Stimulated activated naive CD4-positive, alpha-beta T cell treated with Interleukin-2 at 50 U/mL for 16 hours (primary cell): ENCODE data around the gene IGHMBP2.
"Not testable (repeated sequence)": the region's sequence is repeated elsewhere in the genome, so short reads cannot be mapped to it uniquely, and the experiment has no call there.

Experiments used
- DNase-seq: peaks from one replicate; lab custom pipeline; 2025; lab: John Stamatoyannopoulos, UW

Gene IGHMBP2

DNA sequence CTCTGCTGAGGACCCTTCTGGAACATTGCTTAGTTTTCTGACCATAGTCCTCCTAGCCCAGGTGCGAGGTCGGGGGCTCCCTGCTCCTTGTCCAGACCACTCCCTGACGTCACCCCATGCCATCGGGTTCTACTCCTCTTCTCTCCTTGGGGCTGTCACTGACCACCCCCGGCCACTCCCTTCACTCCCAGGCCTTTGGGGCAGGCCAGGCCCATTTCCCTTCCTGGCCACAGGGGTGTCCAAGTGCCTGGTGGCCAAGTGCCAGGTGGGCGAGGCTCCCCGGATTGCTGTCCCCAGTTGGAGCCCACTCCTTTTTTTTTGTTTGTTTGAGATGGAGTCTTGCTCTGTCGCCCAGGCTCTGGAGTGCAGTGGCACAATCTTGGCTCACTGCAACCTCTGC, 57.6 kb downstream of the IGHMBP2 start:
- DNase-seq: no peak

DNA sequence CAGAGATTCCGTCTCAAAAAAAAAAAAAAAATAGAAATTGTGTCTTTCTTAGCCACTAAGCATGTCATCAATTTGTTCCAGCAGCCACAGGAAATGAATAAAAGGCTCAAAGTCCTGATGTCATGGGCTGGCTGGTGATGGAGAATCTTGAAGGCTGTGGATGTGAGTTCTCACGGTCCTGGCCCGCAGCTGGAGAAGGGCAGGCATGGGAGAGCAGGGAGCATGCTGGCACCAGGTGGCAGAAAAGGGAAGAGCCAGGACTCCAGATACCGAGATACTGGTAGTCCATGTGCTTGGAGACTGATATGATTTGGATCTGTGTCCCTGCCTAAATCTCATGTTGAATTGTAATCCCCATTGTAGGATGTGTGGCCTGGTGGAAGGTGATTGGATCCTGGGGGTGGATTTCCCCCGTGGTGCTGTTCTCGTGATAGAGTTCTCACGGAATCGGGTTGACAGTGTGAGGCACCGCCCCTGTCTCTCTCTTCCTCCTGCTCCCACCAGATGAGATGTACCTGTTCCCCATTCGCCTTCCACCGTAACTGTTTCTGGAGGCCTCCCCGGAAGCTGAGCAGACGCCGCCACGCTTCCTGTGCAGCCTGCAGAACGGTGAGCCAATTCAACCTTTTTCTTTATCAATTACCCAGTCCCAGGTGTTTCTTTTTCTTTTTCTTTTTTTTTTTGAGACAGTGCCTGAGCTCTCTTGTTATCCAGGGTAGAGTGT, 59.0 kb downstream of the IGHMBP2 start:
- no peak for DNase-seq

DNA sequence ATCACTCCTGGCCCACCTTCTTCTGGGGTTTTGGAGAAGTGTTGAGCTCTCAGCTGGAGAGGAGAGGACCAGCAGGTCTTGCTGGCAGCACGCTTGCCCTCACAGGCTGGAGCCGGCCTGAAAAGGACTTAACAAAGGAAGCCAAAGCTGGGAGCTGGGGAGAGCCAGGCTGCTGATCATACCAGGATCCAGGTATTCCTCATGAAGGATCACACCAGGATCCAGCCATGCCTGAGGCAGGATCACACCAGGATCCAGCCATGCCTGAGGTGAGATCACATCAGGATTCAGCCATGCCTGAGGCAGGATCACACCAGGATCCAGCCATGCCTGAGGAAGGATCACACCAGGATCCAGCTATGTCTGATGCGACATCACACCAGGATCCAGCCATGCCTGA, 60.1 kb downstream of the IGHMBP2 start:
- no peak for DNase-seq

DNA sequence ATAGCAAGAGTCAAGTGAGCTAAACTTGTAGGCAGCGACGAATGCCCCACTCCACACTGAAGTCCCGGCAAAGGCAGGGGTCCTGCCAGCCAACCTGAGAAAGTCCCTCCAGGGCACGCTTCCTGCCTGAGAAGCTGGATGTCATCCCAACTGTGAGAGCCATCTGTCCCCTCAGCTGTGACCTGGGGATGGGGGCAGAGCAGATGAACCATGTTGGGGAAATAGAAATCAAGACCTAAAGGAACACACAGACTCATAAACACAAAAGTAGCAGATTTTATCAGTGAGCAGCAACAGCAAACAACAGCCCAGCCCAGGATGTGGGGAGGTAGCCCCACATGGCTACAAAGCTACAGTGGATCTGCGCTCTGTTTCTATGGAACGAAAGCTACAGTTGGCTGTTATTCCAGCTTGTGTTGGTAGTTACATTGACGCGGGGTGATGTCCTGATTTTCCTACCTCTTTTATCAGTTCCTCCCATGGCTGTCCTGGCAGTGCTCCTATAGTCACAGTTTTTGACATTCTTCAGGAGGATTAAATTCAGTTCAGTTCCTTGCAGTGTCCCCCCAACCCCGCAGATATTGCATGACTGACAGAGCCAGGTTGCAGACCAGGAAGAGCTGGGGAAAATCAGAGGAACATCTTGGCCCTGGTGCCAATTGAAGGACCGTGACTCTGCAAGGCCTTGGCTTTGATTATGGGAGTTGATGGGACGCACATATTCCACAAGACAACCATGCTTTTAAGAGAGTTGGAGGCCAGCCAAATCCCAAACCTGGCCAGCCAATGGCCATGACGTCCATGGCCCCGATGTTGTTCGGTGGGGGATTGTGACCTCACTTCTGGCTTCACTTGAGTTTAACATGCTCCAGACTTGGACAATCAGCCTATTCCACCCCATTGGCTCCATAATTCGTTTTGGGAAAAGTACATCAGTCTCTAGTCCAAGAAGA, 62.5 kb downstream of the IGHMBP2 start:
- no peak for DNase-seq

DNA sequence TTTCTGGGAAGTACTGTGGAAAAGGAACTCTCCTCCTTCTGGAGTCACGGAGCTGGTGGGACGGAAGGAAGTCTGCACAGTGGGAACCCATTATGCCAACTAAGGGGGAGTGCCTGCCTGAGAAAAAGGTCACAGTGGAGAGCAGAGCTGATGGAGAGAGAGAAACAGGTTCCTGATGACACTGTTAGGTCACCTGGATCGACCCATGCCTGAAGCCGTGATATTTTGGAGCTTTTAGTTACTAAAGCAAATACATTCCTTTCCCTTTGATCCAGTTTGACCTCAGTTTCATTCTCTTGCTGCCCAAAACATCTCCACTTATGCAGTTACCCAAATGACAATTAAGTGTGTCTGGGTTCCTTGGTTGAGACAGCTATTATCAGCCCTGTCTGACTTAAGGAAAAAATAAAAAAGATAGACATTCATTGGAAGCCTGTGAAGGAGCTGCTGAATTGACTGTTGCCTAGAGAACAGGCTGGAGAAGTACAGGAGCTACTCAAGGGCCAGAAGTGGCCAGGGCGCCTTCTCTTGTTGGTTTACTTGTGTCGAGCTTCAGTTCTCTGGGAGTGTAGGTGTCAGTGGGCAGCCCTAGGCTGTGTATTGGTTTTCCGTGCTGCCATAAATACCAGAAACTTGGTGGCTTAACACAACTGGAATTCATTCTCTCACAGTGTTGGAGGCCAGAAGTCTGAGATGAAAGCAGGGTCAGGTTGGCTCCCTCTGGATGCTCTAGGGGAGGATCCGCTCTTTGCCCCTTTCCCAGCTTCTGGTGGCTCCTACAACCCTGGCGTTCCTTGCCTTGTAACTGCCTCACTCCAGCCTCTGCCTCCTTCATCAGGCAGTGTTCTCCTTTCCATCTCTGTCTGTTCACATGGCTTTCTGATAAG, 63.4 kb downstream of the IGHMBP2 start:
- no peak for DNase-seq

DNA sequence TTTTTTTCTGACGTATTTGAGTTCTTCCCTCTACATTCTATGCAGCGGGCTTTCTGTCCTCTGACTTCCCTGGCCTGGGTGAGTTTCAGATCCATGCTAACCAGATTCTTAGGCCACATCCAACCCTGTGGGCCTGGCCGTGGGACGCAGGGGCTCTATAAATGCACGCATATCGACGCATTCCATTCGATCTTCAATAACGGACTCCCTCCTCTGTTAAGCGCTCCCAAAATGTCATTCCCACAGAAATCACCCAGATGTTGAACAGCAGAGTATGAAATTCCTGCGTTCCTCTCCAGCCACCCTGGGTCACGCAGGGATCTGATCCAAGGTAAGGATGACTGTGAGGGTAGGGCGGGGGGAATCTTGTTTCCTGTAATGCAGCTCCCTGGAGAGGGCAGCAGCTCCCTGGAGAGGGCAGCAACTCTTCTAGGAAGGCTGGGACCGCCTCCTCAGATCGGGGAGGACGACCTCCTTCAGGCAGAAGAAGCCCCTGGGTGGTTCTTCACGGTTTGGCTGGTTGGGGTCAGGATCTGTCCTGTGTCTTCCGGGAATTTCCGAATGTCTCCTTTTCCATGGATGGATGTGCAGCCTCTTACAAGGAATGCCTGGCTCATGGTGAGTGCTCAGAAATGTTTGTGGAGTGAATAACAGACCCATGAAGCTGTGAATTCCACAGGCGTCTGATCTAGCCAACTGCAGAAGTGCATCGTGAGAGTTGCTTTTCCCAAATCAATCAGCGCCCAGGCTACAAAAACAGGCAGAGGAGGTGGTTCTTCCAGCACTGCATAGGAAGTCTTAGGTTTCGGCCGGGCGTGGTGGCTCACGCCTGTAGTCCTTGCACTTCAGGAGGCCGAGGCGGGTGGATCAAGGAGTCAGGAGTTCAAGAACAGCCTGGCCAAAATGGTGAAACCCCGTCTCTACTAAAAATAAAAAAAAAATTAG, 64.9 kb downstream of the IGHMBP2 start:
- no peak for DNase-seq

DNA sequence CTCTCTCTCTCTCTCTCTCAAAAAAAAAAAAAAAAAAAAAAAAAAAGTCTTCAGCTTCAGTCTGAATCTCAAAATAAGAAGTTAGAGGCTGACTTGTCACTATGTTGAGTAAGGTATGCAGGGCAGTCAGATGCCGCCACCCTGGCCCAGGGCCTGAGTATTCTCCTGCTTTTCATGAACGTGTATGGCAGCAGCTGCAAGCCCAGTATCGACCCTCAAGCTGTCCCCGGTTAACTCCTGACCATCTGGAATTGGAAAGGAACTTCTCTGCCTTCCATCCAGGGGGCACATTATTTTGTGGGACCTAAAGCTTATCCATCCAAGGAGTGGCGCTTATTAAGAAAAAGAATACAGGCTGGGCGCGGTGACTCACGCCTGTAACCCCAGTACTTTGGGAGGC, 65.7 kb downstream of the IGHMBP2 start:
- no peak for DNase-seq

DNA sequence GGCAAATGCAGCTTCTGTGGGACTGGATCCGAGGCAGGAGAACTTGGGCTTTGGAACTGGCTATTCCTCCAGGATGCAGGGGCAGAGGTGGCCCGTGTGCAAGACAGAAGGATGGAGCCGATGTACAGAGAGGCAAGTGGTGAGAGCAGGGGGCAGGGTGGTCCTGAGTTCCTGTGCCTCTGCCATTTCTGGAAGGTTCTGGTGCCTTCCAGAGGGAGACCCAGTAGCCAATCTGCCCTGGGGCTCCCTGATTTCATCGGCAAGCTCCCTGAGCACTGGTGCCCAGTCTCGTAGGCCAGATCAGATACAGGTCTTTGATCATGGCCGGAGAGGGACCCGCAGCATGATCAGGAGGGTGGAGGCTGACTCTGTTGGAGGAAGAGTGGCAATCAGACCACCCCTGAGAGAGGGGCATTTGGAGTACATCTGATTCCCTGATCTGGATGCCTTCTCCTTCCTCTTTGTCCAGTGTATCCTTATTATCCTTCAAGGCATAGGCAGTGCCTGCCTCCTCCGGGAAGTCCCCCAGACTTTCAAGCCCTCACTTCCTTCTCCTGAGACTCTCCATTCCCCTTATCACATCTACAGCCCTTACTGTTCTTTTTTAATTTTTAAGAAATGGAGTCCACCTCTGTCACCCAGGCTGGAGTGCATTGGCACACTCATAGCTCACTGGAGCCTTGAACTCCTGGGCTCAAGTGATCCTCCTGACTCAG, 67.4 kb downstream of the IGHMBP2 start:
- DNase-seq: no peak

DNA sequence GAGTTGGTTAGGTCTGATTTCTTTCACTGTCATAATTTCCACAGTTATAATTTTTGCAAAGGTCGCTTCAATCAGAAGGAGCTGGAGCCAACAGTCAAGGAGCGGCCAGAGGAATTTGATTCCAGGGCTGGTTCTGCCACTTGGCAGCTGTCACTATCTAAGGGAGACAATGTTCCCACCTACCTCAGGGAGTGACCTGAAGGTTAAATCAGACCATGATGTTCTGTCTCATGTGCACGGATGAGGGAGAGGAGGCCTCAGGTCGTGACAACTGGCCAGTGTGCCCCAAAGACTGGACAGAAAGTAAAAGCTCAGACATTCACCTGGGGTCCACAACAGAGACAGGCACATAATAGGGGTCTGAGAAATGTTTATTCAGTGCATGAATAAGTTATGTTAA, 69.5 kb downstream of the IGHMBP2 start:
- no peak for DNase-seq

DNA sequence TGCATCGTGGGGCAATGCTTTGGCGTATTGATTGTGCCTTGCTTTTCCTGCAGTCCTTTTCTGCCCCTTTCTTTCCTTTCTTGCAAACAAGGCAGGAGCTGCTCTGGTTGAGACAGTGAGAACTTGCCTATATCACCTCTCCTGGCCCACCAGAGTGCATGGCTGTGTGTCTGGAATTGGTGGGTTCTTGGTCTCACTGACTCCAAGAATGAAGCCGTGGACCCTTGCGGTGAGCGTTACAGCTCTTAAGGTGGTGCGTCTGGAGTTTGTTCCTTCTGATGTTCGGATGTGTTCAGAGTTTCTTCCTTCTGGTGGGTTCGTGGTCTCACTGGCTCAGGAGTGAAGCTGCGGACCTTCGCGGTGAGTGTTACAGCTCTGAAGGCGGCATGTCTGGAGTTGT, 70.0 kb downstream of the IGHMBP2 start:
- not testable (repeated sequence) for DNase-seq

DNA sequence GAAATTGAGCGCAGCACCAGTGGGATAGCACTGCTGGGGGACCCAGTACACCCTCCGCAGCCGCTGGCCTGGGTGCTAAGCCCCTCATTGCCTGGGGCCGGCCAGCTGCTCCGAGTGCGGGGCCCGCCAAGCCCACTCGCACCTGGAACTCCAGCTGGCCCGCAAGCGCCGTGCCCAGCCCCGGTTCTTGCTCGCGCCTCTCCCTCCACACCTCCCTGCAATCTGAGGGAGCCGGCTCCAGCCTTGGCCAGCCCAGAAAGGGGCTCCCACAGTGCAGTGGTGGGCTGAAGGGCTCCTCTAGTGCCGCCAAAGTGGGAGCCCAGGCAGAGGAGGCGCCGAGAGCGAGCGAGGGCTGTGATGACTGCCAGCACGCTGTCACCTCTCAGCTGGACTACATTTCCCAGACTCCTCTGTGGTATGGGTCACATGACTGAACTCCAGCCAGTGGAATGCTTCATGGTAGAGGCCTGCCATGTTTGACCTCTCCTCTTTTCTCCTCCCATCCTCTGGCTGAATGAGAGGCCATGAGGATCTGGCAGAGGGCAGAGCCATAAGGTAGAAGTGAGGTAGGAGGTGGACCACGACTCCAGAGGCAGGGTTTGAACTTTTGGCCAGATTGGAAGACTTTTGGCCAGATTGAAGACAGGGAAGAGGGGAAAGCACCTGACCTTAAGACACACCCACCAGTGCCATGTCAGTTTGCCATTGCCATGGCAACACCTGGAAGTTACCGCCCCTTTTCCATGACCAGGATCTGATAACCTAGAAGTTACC, 70.9 kb downstream of the IGHMBP2 start:
- DNase-seq: no peak

DNA sequence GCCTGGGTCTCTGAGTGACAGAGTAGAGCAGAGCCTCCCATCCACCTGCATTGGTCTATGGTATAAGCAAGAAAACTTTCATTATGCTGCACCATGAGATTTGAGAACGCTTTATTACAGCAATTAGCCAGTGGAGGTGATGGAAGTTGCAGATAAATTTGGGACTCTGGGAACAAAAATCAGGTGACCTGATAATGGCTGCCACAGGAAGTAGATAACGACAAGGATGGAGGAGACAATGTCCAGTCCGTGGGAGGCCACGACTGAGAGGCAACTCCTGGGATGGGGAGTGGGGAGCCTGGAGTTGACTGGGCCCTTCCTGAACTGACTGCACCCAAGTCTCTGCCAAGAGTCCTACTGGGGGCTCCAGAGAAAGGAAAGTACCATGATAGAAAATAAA, 72.4 kb downstream of the IGHMBP2 start:
- no peak for DNase-seq

DNA sequence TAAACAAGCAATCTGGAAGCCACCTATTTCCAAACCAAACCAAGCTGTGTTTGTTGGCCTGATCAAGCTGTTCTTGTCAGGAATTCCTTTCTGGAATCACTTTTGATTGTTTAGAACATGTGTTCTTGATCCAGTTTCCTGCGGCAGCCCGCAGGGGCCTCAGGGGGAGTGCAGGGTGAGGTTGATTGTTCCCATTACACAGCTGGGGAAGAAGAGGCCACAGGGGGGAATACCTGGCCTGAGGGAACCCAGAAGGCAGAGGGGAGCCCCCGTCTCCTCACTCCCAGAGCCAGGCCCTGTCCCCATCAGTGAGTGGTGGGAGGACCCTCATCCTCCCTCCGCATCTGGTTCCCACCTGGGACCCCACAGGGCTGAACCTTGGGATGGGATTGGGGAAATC, 72.9 kb downstream of the IGHMBP2 start:
- no peak for DNase-seq

DNA sequence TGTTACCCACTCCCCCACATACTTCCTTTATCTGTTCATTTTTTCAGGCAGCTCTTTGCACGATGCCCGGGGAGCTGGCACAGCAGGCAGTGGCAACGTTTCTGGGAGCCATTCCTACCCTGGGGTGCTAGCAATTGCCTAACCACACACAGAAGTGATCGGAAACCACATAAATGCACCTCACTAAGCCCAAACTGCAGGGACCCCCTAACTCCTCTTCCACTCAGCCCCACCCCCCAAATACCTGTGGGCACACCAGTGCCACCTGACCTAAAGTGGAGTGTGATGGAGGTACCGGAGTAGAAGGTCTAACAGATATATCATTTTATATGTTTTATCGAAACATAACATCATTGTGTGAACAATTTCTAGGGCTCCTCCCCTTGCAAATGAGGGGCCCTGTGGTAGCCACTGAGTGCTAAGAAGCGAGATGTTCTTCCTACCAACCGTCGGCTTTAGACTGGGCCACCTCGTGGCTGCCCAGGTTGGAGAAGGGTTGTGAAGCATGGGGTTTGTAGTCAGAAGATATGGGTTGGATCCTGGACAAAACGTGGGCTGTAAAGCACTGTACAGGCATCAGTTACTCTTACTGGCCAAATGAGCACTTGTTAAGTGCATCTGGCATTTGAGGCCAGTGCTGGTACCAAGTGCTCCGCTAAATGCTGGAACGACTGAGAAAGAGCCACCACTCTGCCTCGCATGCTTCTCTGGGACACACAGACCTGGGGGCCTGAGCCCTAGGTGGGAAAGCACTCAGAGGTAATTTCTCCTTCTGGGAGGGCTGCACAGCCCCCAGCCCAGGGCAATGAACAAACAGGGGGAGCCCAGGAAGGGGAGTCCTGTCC, 74.3 kb downstream of the IGHMBP2 start:
- no peak for DNase-seq

DNA sequence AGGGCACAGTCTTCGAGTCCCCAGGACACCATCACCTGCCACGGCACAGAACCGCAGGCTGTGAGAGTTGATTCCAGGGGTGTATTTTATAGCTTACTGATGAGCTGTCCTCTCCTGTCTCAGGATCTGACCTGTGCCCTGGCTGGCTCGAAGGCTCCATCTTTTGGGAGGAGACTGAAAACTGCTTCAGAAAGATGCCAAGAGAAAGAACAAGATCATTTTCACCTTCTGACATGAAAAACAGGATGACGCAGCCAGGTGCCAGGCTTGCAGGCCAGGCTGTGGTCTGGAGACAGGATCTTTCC, 74.9 kb downstream of the IGHMBP2 start:
- no peak for DNase-seq

DNA sequence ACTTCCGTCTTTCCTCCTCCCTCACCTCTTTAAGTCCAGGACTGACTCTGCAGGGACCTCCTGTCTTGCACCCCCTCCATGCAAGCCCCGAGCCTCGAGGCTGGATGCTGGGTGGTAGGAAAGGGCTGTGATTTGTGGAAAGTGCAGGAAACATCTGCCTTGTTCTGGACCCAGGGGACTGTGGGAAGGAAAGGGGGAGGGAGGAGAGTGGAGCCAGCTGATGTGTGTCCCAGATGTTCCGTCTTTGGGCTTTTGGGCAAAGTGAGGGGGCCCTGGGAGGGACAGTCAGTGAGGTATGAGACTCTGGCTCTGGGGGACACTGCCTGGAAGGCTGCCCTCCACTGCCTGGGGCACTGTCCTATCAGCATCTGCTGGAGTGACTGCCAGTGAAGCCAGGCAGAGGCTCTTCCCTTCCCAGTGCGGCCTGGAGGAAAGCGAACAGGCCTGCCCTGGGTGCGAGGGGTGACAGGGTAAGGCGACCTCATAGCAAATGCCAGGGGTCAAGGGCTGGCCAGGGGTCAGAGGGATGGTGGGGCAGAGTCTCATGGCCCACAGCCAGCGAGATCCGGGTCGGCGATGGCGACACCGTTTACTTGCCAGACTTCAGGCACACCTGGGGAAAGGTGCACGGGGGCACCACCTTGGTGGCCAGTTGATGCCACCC, 75.4 kb downstream of the IGHMBP2 start:
- DNase-seq: no peak

DNA sequence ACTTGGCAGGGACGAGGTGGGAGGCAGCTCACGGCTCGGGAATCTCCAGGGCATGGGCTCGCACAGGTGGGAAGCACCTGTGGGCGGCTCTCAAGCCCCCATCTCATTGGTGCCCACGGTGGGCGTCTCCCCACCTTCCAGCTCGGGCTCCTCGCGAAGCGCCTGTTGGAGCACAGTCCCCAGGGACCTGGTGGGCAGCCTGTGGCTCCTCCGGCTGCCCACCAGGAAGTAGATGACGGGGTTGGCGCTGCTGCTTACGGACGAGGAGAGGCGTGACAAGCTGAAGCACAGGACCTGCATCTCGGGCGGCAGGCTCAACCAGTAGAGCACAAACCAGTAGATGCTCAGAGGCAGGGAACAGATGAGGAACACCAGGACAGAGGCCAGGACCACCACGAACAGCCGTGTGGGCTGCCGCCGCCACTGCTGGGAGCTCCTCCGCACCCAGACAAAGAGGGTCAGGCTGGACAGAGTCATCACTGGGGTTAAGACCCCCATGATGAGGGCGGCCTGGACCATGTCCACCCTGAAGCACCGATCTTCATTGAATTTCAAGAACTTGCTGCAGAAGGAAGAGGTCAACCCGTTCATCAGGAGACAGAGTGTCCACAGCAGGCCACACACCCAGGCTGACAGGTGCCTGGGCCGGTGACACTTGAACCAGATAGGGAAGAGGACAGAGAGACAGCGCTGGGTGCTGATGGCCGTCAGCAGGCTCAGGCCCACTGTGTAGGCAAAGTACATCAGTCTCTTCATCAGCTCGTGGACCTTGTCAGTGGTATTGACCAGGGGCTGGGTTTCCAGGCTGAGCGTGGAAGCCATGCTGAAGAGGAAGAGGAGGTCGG, 76.5 kb downstream of the IGHMBP2 start:
- DNase-seq: no peak

DNA sequence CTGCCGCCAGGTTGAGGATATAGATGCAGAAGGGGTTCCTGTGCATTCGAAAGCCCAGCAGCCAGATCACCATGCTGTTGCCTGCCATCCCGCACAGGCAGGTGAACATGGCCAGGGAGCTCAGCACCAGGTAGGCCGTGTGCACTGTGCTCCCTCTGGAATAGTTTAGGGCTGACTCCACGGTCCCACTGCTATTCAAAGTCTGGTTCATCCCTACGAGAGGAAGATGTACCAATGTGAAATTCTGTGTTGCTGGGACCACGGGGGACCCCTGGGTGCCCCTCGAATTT, 77.0 kb downstream of the IGHMBP2 start, which contains the start of gene MRGPRD:
Gene MRGPRD (minus strand): TSS at position 211 of the 290 bp plus-strand sequence. CDS start 0 bp downstream, at position 211.
- no peak for DNase-seq
